ENCODE results near the gene OSBPL3.

OSBPL3 gene

GRCh38 chr7:24842449-24843241, 137.3 kb downstream of the OSBPL3 start:
- Histone ChIP-seq H3K9ac (ENCODE audit: low read length in 2 of 2) (no peak overlapping the region), H3K4me3 (ENCODE audit: low read length in 2 of 2) (no peak overlapping the region), H3K4me1 (ENCODE audit: control insufficient read depth, insufficient read depth, low read length) (no peaks in the 10 kb centered on the region), H3K27ac (ENCODE audit: low read length) (no peak overlapping the region), H3K27me3 (ENCODE audit: control insufficient read depth in 1 of 2, insufficient read depth in 2 of 2, low read length in 2 of 2) (no peaks in the 10 kb centered on the region), H3K36me3 (ENCODE audit: control insufficient read depth in 2 of 2, insufficient read depth in 2 of 2, low read length in 2 of 2) (no peaks in the 10 kb centered on the region), H3K9me3 (ENCODE audit: control insufficient read depth in 2 of 2, low read length in 2 of 2) (no peaks in the 10 kb centered on the region)

GRCh38 chr7:24842029-24842428, 137.9 kb downstream of the OSBPL3 start:
- no peak overlapping the region for H3K27ac ChIP-seq (ENCODE audit: low read length)

GRCh38 chr7:24840563-24840962, 139.4 kb downstream of the OSBPL3 start:
- H3K36me3 ChIP-seq (ENCODE audit: control insufficient read depth in 2 of 2, insufficient read depth in 2 of 2, low read length in 2 of 2): no peaks in the 10 kb centered on the region
- H3K4me3 ChIP-seq (ENCODE audit: low read length in 2 of 2): no peak overlapping the region
- no peaks in the 10 kb centered on the region for H3K27me3 ChIP-seq (ENCODE audit: control insufficient read depth in 1 of 2, insufficient read depth in 2 of 2, low read length in 2 of 2)
- no peaks in the 10 kb centered on the region for H3K4me1 ChIP-seq (ENCODE audit: control insufficient read depth, insufficient read depth, low read length)
- no peak overlapping the region for H3K9ac ChIP-seq (ENCODE audit: low read length in 2 of 2)
- H3K27ac ChIP-seq (ENCODE audit: low read length): no peak overlapping the region
- H3K9me3 ChIP-seq (ENCODE audit: control insufficient read depth in 2 of 2, low read length in 2 of 2): no peaks in the 10 kb centered on the region

More at GRCh38 chr7:24842029-24842428, 137.9 kb downstream of the OSBPL3 start:
- Histone ChIP-seq H3K36me3 (ENCODE audit: control insufficient read depth in 2 of 2, insufficient read depth in 2 of 2, low read length in 2 of 2) (no peaks in the 10 kb centered on the region), H3K9ac (ENCODE audit: low read length in 2 of 2) (no peak overlapping the region), H3K4me1 (ENCODE audit: control insufficient read depth, insufficient read depth, low read length) (no peaks in the 10 kb centered on the region), H3K4me3 (ENCODE audit: low read length in 2 of 2) (no peak overlapping the region), H3K9me3 (ENCODE audit: control insufficient read depth in 2 of 2, low read length in 2 of 2) (no peaks in the 10 kb centered on the region), H3K27me3 (ENCODE audit: control insufficient read depth in 1 of 2, insufficient read depth in 2 of 2, low read length in 2 of 2) (no peaks in the 10 kb centered on the region)

GRCh38 chr7:24836084-24836483, 143.9 kb downstream of the OSBPL3 start:
- H3K27ac ChIP-seq (ENCODE audit: low read length): no peak overlapping the region
- H3K36me3 ChIP-seq (ENCODE audit: control insufficient read depth in 2 of 2, insufficient read depth in 2 of 2, low read length in 2 of 2): no peaks in the 10 kb centered on the region
- H3K9ac ChIP-seq (ENCODE audit: low read length in 2 of 2): no peak overlapping the region
- H3K9me3 ChIP-seq (ENCODE audit: control insufficient read depth in 2 of 2, low read length in 2 of 2): no peaks in the 10 kb centered on the region
- H3K27me3 ChIP-seq (ENCODE audit: control insufficient read depth in 1 of 2, insufficient read depth in 2 of 2, low read length in 2 of 2): no peaks in the 10 kb centered on the region
- peaks cover 3% of the 10 kb centered on the region for H3K4me1 ChIP-seq (ENCODE audit: control insufficient read depth, insufficient read depth, low read length)
- H3K4me3 ChIP-seq (ENCODE audit: low read length in 2 of 2): no peak overlapping the region

GRCh38 chr7:24835643-24836042, 144.3 kb downstream of the OSBPL3 start:
- Histone ChIP-seq H3K4me3 (ENCODE audit: low read length in 2 of 2) (no peak overlapping the region), H3K4me1 (ENCODE audit: control insufficient read depth, insufficient read depth, low read length) (peaks cover 3% of the 10 kb centered on the region), H3K27ac (ENCODE audit: low read length) (no peak overlapping the region), H3K27me3 (ENCODE audit: control insufficient read depth in 1 of 2, insufficient read depth in 2 of 2, low read length in 2 of 2) (no peaks in the 10 kb centered on the region), H3K36me3 (ENCODE audit: control insufficient read depth in 2 of 2, insufficient read depth in 2 of 2, low read length in 2 of 2) (no peaks in the 10 kb centered on the region), H3K9me3 (ENCODE audit: control insufficient read depth in 2 of 2, low read length in 2 of 2) (no peaks in the 10 kb centered on the region), H3K9ac (ENCODE audit: low read length in 2 of 2) (no peak overlapping the region)

- Histone ChIP-seq H3K4me1 (ENCODE audit: control insufficient read depth, insufficient read depth, low read length) (peaks cover 3% of the 10 kb centered on the region), H3K9ac (ENCODE audit: low read length in 2 of 2) (no peak overlapping the region), H3K4me3 (ENCODE audit: low read length in 2 of 2) (no peak overlapping the region), H3K9me3 (ENCODE audit: control insufficient read depth in 2 of 2, low read length in 2 of 2) (no peaks in the 10 kb centered on the region), H3K27ac (ENCODE audit: low read length) (no peak overlapping the region), H3K27me3 (ENCODE audit: control insufficient read depth in 1 of 2, insufficient read depth in 2 of 2, low read length in 2 of 2) (no peaks in the 10 kb centered on the region), H3K36me3 (ENCODE audit: control insufficient read depth in 2 of 2, insufficient read depth in 2 of 2, low read length in 2 of 2) (no peaks in the 10 kb centered on the region)
Observed at GRCh38 chr7:24834128-24834798, 145.7 kb downstream of the OSBPL3 start.

- Histone ChIP-seq H3K27ac (ENCODE audit: low read length) (no peak overlapping the region), H3K9ac (ENCODE audit: low read length in 2 of 2) (no peak overlapping the region), H3K4me3 (ENCODE audit: low read length in 2 of 2) (no peak overlapping the region), H3K27me3 (ENCODE audit: control insufficient read depth in 1 of 2, insufficient read depth in 2 of 2, low read length in 2 of 2) (no peaks in the 10 kb centered on the region), H3K36me3 (ENCODE audit: control insufficient read depth in 2 of 2, insufficient read depth in 2 of 2, low read length in 2 of 2) (no peaks in the 10 kb centered on the region), H3K9me3 (ENCODE audit: control insufficient read depth in 2 of 2, low read length in 2 of 2) (no peaks in the 10 kb centered on the region), H3K4me1 (ENCODE audit: control insufficient read depth, insufficient read depth, low read length) (peaks cover 6% of the 10 kb centered on the region)
Observed at GRCh38 chr7:24833549-24833948, 146.4 kb downstream of the OSBPL3 start.

- H3K27me3 ChIP-seq (ENCODE audit: control insufficient read depth in 1 of 2, insufficient read depth in 2 of 2, low read length in 2 of 2): no peaks in the 10 kb centered on the region
- no peak overlapping the region for H3K4me3 ChIP-seq (ENCODE audit: low read length in 2 of 2)
- H3K9me3 ChIP-seq (ENCODE audit: control insufficient read depth in 2 of 2, low read length in 2 of 2): no peaks in the 10 kb centered on the region
- no peaks in the 10 kb centered on the region for H3K36me3 ChIP-seq (ENCODE audit: control insufficient read depth in 2 of 2, insufficient read depth in 2 of 2, low read length in 2 of 2)
- H3K9ac ChIP-seq (ENCODE audit: low read length in 2 of 2): no peak overlapping the region
- H3K4me1 ChIP-seq (ENCODE audit: control insufficient read depth, insufficient read depth, low read length): peaks cover 7% of the 10 kb centered on the region
- H3K27ac ChIP-seq (ENCODE audit: low read length): no peak overlapping the region
Observed at GRCh38 chr7:24831240-24831639, 148.7 kb downstream of the OSBPL3 start.

- Histone ChIP-seq H3K36me3 (ENCODE audit: control insufficient read depth in 2 of 2, insufficient read depth in 2 of 2, low read length in 2 of 2) (no peaks in the 10 kb centered on the region), H3K4me3 (ENCODE audit: low read length in 2 of 2) (no peak overlapping the region), H3K27ac (ENCODE audit: low read length) (no peak overlapping the region), H3K9me3 (ENCODE audit: control insufficient read depth in 2 of 2, low read length in 2 of 2) (no peaks in the 10 kb centered on the region), H3K27me3 (ENCODE audit: control insufficient read depth in 1 of 2, insufficient read depth in 2 of 2, low read length in 2 of 2) (no peaks in the 10 kb centered on the region), H3K9ac (ENCODE audit: low read length in 2 of 2) (no peak overlapping the region), H3K4me1 (ENCODE audit: control insufficient read depth, insufficient read depth, low read length) (peaks cover 11% of the 10 kb centered on the region)
Observed at GRCh38 chr7:24830440-24831050, 149.4 kb downstream of the OSBPL3 start.

- Histone ChIP-seq H3K4me3 (ENCODE audit: low read length in 2 of 2) (no peak overlapping the region), H3K36me3 (ENCODE audit: control insufficient read depth in 2 of 2, insufficient read depth in 2 of 2, low read length in 2 of 2) (no peaks in the 10 kb centered on the region), H3K27ac (ENCODE audit: low read length) (no peak overlapping the region), H3K9me3 (ENCODE audit: control insufficient read depth in 2 of 2, low read length in 2 of 2) (no peaks in the 10 kb centered on the region), H3K9ac (ENCODE audit: low read length in 2 of 2) (no peak overlapping the region), H3K4me1 (ENCODE audit: control insufficient read depth, insufficient read depth, low read length) (peaks cover 11% of the 10 kb centered on the region), H3K27me3 (ENCODE audit: control insufficient read depth in 1 of 2, insufficient read depth in 2 of 2, low read length in 2 of 2) (no peaks in the 10 kb centered on the region)
Observed at GRCh38 chr7:24829787-24830186, 150.2 kb downstream of the OSBPL3 start.

Data from stomach smooth muscle (tissue), 2 donors.